NCI-H524 treated with DMSO at 0.1 percent for 48 hours (cell line): ENCODE data around the gene TBC1D22A.
"Not testable (repeated sequence)": the region's sequence is repeated elsewhere in the genome, so short reads cannot be mapped to it uniquely, and the experiment has no call there.

Experiments
- DNase-seq: peaks from one replicate; lab custom pipeline; 2025; lab: John Stamatoyannopoulos, UW

Gene TBC1D22A

DNA sequence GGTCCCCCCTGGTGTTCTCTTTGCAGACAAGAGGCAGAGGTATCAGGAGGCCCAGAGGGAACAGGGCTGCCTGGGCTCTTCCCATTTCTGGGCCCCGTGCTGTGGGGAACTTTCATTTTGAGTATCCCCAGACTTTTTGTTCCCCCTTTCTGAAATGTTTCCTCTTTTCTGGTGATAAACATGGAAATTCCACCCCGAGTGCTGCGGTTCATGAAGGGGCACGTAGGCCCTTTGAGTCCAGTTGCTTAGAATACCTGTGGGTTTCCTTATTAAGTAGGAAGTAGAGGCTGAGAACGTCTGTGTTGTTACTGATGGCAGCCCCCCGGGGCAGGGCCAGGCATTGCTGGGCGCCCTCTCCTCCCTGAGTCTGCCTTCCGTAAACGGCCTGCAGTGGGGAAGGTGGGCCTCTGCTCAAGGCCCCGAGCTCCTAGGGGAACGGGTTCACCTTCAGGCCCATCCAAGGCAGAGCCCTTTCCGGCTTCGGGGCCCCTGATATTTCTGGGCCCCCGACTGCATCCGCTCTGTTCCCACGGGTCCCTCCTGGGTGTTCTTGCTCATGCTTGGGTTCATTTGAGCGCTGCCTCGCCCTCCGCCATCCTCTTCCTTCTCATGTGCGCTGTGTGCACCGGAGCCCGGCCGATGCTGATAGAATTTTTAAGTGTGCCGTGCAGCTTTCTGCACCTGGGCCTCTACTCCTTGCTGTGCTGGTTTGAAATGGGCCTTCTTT lies 12.0 kb downstream of the TBC1D22A start:
- no peak for DNase-seq

DNA sequence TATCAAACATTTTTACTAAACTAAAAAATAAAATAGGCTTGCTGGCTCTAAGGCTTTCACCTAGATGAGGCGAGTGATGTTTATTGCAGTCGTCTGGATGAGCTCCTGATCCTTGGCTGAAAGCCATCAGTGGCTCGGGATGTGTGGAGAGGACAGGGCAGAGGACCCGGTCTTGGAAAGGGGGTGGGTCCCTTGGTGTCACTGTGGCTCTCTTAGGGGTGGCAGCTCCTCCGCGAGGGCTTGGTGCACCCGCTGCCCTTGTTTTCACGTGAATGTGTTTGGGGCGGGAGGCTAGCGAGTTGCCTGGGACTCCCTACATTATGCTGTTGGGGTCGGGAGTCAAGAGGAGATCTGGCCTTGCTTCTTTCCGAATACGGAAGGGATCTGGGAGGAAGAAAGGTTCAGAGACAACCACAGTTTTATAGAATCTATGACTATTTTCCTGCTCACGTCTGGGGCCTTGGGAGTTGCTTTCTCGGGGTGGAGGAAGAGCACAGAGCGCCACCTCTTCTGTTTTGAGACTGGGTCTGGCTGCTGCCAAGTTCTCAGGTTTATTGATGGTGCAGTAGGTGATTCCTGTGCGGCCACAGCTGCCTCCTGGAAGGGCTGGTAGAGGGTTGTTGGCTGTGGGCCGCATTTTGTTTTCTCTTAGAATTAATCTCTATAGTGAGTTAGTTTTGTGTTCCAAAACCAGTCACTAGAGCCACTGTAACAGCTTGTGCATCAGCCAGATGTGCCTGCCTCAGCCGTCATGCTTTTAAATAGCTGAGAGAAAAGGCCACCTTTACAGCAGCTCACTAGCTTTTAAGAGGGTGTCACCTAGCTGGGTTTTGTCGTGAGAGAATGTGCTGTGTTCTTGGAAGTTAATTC lies 12.8 kb downstream of the TBC1D22A start:
- DNase-seq: no peak

DNA sequence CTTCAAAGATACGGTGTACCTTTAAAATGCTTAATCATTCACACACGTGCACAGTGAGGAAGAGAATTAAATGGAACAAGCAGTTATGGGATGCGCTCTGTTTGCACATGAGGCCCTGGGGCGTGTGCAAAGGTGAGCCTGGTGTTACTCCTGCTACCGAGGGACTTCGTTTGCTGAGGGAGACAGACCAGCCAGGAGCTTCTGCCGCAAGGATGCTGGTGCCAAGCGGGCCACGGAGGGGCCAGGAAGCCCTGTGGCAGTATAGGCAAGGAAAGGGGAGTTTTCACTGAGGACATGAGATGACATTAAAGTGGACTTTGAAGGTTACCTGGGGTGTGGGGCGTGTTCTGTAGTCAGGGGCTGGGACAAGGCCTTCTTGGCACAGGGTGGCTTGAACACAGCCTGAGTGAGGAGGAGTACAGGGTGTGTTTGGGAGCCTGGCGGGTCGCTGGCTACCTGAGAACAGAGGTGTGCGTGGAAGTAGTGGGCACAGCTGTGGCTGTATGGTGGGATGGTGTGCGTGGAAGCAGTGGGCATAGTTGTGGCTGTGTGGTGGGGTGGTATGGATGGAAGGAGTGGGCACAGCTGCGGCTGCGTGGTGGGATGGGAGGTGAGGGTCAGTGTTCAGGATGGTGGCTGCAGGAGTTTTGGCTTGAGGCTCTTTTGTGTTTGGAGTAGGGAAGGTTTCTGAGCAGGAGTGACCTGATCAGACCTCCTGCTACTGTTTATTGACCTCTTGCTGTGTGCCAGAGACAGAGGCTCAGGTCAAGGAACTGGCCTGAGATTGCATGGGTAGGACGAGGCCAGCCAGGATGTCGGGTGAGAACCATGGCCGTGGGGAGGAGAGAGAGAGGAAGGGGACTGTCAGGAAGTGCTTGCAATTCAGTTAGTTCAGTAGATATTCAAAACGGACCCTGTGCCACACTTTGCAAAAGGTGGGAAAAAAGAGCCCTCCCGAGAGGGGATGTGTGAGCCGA lies 13.7 kb downstream of the TBC1D22A start:
- DNase-seq: no peak

DNA sequence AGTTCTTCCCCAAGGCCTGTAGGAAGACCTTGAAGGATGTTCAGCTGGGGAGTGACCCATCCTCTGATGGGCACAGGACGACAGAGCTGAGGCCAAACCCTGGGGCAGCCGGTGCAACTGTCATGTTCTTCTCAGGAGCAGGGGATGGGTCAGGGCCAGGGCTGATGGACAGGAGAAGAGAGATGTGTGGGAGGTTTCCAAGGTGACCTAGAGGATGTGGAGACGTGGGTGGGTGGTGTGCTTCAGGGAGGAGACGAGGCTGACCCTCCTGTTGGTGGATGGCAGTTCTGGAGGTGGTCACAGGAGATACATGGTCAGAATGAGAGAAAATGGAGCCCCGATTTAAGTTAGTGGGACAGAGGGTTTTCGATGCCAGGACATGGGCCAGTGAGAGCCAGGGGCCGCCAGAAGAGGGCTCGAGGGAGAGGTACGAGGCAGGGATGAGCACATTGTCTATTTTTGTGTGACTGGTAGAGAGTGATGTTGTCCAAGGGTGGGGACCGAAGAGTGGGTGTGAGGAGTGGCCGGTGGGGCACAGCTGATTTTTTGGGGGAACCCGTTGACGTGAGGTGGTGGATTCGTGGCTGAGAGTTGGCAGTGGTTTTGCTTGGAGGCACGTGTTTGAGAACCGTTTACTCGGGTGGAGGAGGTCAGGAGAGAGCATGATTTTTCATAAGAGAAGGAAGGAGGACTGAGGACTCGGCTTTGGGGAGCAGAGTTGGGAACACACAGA lies 14.6 kb downstream of the TBC1D22A start:
- no peak for DNase-seq

DNA sequence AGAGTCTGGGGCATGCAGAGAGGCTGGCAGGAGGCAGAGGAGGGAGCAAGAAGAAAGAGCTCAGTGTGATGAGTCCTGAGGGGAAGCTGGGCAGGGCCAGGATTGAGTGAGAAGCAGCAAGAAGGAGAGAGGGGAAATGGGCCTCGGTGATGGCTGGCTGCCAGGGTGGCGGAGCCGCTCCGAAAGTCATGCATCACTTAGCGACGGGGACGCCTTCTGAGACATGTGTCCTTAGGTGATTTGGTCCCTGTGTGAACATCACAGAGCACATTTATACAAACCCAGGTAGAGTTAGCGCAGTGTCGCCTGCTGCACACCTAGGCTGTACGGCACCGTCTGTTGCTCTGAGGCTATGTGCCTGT lies 15.1 kb downstream of the TBC1D22A start:
- no peak for DNase-seq

DNA sequence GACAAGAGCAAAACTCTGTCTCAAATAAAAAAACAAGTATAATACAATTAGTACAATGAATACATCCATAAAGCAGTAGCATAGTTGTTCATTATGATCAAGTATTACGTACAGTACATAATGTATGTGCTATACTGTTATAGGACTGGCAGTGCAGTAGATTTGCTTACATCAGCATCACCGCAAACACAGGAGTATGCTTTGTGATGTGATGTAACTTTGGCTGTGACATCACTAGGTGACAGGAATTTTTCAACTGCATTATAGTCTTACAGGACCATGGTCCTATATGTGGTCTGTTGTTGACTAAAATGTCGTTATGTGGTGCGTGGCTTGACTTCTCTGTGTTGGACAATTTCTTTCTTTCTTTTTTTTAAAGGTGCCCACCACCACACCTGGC lies 16.6 kb downstream of the TBC1D22A start:
- no peak for DNase-seq

DNA sequence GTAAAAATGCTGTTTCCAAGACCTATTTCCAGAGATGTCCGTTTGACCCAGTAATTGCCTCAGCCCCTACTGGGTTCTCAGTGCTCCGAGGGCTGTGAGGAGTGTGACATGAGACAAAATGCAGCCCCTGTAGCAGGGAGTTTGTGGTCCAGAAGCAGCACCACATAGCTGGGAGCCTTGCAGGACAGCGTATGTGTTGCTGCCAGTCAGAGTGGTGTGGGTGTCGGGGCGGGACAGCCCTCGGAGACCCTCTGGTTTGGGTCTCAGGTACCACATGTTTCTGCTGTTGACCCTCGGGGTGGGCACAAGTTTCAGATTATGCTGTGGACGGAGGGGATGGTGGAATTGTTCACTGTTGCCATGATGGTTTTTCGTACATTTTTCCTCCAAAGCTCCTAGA lies 17.2 kb downstream of the TBC1D22A start:
- DNase-seq: no peak

DNA sequence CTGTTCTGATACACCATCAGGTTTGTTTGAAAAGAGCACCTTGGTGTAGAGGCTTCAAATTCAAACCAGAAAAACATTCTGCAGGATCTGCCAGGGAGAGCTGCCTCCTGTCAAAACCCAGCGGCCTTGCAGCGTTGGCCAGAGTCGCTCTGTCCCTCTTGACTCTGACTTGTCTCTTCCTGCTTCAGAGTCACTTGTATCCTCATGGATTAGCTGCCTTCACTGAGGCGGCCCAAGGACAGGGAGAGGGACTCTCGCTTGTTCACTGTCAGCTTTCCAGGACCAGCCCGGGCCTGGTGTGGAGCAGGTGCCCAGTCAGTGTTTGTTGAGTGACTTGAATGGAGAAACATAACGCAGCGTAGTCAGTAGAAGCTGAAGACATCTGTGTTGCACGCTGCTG lies 18.0 kb downstream of the TBC1D22A start:
- DNase-seq: no peak

DNA sequence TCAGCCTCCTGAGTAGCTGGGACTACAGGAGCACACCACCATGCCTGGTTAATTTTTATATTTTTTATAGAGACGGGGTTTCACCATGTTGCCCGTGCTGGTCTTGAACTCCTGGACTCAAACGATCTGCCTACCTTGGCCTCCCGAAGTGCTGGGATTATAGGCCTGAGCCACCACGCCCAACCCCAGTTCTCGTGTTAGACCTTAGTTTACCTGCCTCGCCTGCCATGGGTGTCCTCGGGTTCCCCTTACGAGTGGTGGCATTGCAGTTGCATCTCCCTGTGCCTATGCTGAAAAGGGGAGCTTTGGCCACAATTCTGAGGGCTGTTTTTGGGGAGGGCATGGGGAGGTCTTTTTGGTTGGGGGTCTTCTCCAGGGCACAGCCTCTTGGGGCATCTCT lies 18.8 kb downstream of the TBC1D22A start:
- DNase-seq: no peak

DNA sequence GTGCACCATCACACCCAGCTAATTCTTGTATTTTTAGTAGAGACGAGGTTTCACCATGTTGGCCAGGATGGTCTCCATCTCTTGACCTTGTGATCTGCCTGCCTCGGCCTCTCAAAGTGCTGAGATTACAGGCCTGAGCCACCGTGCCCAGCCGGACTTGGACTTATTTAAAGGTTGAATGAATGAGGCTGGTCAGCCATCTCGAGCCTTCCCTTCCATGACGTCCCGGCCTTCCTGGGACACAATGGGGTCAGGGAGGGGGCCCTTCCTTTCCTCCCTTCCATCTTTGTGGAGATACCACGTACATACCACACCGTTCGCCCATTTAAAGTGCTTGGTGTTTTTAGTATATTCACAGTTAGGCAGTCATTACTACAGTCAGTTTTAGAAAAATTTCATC lies 19.8 kb downstream of the TBC1D22A start:
- DNase-seq: not testable (repeated sequence)

DNA sequence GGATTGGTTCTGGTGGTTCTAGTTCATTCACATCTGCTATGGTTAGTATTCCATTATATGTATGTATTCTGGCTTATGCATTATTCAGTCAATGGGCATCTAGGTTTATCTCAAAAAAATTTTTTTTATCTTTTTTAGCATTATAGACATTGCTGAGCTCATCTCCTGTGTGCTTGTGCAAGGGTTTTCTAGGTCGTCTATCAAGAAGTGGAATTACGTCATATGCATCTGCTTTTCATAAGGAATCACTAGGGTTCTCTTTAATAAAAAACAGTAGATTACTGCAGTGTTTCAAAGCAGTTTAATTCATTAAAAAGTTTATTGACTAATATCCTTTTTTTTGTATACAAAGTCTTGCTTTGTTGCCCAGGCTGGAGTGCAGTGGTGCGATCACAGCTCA lies 21.3 kb downstream of the TBC1D22A start:
- no peak for DNase-seq

DNA sequence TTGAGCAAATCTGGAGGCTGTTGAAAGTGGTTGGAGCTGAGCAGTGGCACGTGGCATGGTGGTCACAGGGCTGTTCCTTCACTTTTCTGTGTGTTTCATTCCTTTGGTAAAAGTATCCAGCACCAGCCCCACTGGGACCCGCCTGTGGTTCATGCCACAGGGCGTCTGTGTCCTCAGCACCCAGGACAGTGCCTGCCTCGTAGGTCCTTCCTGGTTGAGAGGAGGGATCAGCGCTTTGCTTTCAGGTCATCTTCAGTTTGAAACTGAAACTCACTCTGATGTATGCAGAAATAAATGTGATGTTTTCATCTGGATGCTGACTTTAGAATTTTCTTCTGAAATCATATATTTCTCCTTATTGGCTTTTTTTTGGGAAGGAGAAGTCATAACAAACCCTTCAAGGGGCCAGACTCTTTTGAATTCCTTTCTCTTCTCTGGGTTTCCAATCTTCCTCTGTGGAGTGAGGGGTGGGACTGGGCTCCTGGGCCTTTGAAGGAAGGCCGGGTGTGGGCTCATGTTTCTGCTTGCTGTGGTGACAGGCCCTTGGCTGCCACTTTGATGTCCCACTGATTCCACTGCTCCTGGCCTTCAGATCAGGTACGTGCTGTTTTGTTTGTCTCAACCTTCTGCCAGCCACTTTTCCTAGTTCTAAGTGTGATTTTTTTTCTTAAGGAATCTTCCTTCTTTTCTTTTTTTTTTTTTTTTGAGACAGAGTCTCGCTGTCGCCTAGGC lies 26.2 kb downstream of the TBC1D22A start:
- no peak for DNase-seq

DNA sequence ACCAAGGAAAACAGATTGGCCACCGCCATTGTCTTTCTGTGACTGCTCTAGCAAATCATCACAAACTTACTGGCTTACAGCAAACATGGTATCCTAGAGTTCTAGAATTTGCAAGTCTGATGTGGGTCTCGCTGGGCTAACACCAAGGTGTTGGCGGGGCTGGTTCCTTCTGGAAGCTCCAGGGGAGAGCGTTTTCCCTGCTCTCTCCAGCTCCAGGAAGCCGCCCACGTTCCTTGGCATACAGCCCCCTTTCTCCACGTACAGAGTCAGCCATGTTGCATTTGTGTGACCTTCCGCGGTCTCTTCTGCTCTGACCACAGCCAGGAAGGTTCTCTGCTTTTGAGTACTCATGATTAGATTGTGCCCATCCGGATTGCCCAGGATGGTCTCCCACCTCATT lies 27.5 kb downstream of the TBC1D22A start:
- no peak for DNase-seq

DNA sequence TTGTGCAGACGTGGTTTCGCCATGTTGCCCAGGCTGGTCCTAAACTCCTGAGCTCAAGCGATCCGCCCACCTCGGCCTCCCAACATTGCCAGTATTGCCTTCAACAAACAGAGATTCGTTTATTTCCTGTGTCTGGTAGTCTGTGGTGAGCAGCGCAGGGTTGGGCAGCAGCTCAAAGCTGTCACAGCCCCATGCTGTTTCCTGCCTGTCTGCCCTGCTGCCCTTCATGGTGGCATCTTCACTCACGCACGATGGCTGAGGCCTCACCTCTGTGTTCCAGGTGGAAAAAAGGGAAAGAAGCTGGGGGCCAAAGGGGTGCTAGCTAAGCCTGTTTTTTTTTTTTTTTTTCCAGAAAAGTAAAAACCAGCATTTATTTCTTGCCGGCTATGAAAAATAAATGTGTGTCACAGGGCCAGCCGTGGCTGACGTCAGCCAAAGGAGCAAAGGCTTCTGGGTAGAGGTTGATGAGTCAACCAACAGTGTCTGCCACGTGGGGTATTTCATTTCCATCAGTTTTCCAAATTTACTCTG lies 28.8 kb downstream of the TBC1D22A start:
- no peak for DNase-seq

DNA sequence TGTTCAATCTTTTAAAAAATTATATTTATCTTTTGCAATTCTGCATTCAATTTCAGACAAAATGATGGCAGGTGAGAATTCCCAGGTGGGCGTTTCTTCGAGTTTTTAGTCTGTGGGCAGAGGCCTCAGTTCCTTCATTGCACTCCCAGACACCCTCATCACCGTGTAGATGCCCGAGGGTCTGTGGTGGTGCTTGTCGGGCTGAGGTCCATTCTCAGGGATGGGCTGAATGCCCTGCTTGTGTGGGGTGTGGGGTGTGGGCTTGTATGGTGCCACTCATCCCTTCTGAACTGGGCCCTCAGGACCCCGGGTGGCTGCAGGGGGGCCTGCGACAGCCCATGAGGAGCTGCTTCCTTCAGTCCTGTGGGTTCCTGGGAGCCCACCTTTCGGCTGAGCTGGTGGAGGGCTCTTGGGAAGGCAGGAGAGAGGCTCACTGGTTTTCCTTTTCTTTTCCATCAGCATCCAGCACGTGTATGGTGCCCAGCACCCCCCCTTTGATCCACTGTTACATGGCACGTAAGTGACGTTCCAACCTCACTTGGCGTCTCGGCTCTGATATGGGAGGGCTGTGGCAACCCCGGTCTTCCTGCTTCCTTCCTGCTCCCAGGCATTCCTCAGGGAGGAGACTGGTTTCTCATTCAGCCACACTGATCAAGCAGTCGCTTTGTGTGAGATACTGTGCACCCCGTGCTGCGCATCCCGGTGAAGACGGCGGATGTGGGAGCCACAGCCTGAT lies 29.8 kb downstream of the TBC1D22A start:
- no peak for DNase-seq

DNA sequence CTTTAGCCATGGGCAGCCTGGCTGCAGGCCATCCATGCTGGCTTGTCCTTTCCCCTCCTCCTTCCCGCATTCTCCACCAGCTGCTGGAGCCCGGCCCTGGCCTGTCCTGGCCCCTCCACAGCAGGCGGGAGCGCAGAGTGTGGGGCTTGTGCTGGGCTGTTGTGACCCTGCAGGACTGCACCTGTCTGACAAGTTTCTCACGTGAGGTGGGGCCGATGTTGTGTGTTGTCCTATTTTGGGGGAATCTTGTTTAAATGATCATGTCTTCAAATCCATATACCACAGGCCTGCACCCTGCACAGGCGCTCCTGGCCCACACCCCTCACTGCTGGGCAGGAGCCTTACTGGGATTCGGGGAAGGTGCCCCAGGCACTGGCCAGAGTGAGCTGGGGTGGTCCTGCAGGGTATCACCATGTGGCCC lies 30.4 kb downstream of the TBC1D22A start:
- no peak for DNase-seq

DNA sequence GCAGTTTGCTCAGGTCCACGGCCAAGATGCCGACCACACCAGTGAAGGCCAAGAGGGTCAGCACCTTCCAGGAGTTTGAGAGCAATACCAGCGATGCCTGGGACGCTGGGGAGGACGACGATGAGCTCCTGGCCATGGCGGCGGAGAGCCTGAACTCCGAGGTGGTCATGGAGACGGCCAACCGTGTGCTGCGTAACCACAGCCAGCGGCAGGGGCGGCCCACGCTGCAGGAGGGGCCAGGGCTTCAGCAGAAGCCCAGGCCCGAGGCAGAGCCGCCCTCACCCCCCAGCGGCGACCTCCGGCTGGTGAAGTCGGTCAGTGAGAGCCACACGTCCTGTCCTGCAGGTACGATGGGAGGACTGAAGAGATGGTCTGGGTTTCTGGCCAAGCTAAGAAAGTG lies 31.0 kb downstream of the TBC1D22A start:
- DNase-seq: no peak

DNA sequence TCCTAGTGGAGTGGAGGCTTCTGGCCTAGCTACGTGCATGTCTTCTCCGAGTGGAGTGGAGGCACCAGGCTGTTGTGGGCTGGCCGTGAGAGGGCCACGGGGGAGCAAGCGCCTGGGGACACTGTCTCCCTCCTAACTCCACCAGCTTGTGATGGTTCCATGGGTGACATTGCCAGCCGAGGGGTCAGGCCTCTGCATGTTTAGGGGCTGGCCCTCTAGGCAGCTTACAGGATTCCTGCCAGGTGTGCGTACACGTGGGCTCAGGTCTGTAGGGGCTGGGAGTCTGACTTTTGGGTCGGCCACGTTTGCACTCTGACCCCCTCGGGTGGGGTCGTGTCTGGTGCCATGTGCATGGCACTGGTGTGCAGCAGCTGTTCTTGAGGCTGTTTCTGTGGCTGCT lies 31.6 kb downstream of the TBC1D22A start:
- DNase-seq: no peak

DNA sequence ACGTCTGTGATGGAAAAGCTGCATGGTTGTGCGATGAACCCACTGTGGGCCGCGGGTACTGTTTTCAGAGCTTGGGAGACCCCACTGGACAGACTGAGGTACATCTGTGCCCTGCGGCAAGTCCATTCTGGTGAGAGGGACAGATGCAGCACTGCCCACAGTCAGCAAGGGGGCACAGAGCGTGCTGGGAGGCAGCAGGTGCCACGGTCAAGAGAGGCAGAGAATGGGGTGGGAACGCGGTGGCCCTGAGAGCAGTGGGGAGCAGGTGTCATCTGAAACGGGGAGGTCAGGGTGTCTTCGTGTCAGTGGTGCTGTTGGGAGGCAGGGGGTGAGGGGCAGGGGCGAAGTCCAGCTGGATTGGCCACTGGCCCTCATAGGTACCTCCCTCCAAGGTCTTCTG lies 32.0 kb downstream of the TBC1D22A start:
- DNase-seq: no peak

DNA sequence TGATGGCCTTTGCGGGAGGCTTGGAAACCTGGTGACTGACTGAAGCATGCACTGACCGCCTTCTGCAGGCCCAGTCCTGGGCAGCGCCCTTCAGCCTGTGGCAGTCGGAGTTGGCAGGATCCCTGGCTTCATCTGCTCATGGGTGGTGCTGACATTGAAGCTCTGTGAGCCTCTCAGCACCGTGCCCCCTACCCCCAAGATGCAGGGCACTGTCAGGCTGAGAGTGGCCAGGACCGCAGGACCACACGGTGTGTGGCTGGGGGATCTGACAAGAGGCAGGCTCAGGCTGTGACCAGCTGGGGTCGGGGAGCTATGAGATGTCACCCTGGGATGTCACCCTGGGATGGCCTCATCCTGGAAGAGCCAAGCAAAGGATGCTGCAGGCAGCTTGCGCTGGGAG lies 32.7 kb downstream of the TBC1D22A start:
- DNase-seq: no peak
